HG03442 (cell line): ENCODE data around the gene IFT172.
"Not testable (repeated sequence)": the region's sequence is repeated elsewhere in the genome, so short reads cannot be mapped to it uniquely, and the experiment has no call there.

Source experiments
- ATAC-seq: cut with Tn5 transposase; IDR thresholded peaks from one replicate; pipeline ENCODE4 v1.9.1; 2021; ENCODE audit warnings: mild to moderate bottlenecking, moderate library complexity; ENCODE audit not compliant: unreplicated experiment

The IFT172 gene

DNA sequence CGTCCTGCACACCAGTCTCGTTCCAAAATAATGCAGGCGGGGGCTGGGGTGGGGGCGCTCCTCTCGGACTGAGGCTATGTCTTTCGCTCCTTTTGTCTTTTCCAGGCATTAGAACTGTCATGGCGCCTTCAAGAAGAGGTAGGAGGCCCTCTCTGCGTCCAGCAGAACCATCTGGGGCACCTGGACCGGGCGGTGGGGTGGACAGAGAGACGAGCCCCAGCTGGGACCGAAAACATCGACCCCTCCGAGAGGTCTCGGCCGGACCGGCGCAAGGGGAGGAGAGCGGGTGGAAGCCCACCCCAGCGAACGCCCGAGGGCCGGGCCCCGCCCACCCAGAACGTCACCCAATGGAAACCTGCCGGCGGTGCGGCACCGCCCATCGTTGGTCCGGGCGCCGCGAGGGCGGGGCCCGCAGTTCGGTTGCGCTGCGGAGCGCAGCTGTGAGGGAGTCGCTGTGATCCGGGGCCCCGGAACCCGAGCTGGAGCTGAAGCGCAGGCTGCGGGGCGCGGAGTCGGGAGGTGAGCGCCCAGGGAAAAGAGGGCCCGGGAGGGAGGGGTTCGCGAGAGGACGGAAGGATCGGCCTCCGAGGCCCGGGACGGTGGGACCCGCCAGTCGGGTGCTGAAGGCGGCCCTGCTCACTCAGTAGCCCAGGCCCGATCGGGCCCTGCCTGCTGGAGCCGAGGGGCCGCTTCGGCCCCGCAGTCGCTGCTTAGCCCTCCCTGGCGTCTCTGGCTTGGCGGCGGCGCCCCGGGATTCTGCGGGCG is 61.1 kb downstream of the IFT172 start, which contains the start of gene NRBP1:
TSS of gene NRBP1 (plus strand) at position 419 of the 765 bp plus-strand sequence. CDS start 4,643 bp downstream, outside the sequence.
- ATAC-seq = peak; percentile 80

DNA sequence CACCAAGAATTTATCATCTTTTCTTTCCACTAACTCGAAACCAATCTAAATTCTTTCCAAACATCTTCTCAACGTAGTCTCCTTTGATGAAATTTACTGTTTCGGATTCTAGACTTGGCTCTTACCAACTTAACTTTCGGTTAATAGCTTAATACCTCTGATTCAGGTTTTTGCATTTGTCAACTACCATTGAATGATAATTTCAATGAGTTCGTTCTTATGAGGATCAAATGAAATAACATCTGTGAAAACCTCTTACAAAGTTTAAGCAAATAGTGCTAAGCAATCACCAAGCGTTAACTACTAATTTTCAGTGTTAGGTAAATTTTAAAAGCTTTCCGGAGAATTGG is 61.7 kb downstream of the IFT172 start:
- no peak for ATAC-seq

DNA sequence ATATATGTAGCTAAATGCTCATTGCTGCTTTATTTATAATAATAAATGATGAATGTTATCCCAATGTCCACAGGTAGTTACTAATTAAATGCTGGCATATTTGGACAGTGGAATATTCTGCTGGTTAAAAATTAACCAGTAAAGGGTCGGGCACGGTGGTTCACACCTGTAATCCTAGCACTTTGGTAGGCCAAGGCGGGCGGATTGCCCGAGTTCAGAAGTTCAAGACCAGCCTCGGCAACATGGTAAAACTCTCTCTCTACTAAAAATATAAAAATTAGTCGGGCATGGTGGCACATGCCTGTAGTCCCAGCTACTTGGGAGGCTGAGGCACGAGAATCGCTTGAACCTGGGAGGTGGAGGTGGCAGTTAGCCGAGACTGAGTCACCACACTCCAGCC is 64.5 kb downstream of the IFT172 start:
- not testable (repeated sequence) for ATAC-seq

DNA sequence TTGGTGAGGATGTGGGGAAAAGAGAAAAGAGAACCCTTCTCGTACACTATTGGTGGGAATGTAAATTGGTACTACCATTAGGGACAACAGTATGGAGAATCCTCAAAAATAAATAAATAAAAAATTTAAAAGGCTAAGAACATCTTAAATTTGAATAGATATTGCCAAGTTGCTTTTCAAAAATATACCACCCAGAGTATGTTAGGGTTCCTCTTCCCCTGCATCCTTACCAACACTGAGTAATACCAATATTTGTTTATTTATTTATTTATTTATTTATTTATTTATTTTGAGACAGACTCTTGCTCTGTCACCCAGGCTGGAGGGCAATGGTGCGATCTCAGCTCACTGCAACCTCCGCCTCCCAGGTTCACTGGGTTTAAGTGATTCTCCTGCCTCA is 66.6 kb downstream of the IFT172 start:
- ATAC-seq = no peak

DNA sequence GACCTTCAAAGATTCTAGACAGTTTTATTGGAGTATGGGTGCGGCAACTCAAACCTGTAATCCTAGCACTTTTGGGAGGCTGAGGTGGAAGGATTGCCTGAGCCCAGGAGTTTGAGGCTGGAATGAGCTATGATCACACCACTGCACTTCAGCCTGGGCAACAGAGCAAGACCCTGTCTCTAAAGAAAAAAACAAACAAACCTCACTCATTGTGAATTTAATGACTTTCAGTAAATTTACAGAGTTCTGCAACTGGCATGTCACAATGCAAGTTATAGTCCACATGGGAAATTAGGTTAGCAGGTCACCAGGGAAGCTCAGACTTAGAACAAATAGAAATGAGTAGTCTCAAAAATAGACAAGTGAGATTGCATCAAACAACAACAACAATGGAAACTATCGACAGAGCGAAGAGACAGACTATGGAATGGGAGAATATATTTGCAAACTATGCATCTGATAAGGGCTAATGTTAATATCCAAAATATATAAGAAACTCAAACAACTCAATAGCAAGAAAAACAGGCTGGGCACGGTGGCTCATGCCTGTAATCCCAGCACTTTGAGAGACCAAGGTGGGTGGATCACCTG is 67.8 kb downstream of the IFT172 start:
- no peak for ATAC-seq

DNA sequence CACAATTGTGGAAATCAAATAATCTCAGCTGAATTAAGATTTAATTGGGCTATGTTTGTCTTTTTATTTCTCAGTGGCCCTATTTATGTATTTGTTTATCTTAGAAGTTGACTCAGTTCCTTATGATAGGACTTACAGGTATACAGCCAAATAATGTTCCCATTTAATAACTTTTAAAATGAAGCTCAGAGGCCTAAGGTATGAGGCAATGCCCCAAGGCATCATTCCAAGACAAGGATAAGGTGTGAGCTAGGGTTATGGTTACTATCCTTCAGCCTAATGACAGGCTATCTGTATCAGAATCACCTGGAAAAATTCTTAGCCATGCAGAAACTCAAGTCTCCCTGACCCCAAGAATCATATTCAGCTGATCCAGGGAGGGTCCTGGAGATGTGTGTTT is 68.5 kb downstream of the IFT172 start:
- ATAC-seq = no peak

DNA sequence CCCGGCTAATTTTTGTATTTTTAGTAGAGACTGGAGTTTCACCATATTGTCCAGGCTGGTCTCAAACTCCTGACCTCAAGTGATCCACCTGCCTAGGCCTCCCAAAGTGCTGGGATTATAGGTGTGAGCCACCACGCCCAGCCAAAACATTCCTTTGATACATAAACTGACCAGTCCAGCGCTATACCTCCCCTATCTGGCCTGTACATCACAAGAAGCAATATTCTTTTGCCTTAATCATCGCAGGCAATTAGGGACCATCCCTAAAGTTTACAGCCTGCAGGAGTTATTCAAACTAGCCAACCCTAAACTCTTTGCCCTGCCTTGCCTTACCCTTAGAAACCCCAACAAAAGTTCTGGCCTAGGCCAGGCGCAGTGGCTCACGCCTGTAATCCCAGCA is 73.4 kb downstream of the IFT172 start:
- no peak for ATAC-seq

DNA sequence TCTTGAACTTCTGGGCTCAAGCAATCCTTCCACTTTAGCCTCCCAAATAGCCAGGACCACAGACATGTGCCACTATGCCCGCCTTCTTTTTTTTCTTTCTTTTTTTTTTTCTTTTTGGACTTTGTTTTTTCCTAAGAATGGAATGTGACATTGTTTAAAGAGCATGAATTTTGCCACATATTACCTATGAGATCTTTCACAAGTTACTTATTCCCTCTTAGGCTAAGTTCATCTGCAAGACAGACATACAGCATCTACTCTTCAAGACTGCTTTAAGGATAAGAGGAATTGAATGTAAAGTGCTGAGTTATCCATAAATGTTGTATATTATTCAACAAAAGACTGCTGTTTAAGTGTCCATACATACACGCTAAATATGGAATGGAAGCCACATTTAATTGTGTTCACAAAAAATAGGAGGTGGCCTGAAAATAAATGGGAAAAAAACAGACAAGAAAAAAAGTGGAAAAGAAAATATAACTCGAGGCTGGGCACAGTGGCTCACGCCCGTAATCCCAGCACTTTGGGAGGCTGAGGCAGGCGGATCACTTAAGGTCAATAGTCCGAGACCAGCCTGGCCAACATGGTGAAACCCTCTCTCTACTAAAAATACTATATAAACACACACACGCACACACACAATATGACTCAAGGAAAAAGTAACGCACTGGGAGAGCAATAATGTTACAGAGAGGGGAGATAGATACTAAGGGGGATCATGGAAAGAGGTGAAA is 77.0 kb downstream of the IFT172 start:
- no peak for ATAC-seq

DNA sequence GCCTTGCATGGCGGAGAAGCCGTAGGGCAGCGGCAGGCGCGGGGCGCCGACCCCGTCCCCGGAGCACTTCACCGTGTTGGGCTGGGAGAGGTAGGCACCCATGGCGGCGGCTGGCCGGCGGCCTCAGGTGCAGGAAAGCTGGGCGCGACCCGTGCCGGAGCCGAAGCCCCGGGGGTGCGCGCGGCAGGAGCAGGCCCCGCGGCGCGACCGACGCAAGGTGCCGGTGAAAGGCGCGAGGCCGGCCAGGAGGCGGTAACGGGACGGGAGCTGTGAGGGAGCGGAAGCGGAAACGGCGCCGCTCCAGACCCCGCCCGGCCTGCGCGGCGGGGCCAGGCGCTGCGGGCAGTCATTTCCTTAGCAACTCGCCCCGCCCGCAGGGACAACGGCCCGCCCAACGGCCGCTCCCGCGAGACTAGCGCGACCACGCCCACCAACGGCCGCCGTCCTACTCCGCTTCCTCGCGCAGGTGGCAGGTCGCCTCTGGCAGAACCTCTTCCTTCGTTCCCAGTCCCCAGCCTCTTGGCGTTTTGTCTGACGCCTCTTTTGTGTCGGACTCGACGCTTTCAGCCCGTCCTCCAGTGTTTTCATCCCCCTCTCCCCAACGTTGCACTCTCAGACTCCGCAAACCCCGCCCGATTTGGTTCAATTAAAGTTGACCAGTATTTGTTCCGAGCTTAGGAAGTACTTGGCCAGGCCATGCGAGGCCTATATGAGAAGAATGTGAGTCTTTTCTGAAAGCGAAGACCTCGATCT is 80.0 kb downstream of the IFT172 start, which contains the start of gene PPM1G:
TSS of gene PPM1G (minus strand) at position 271 of the 753 bp plus-strand sequence. CDS start at position 102, 169 bp downstream.
- peak; percentile 89 for ATAC-seq

DNA sequence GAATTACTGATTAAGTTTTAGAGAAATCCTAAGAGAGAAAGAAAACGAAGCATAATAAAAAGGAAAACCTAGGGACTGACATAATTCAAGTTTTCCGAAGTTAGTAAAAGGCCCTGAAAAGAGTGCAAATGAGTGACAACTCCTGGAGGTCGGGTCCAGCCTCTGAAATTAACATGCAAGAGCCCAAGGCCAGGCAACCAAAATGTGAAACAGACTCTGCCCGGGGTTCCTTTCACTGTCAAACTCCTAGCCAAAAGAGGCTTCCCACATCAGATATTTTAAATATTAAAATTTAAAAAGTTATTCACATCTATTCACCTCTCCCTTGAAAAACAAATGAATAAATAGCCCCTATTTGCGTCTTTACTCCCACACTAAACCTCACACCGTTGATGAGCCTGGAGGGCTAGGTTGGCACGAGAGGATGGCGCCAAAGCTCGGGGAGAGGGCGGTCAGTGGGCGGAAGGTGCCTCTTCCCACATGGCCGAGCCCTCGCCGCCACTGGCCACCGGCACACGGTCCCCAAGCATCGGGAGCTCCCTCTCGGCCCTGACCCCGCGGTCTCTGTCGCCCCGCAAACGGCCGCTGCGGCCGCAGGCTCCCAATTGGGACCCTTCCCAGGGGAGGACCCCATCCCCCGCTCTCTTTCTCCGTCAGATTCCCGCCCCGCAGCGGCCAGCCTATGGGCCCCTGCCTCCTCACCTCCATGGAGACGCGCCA is 80.8 kb downstream of the IFT172 start:
- ATAC-seq = peak; percentile 29

DNA sequence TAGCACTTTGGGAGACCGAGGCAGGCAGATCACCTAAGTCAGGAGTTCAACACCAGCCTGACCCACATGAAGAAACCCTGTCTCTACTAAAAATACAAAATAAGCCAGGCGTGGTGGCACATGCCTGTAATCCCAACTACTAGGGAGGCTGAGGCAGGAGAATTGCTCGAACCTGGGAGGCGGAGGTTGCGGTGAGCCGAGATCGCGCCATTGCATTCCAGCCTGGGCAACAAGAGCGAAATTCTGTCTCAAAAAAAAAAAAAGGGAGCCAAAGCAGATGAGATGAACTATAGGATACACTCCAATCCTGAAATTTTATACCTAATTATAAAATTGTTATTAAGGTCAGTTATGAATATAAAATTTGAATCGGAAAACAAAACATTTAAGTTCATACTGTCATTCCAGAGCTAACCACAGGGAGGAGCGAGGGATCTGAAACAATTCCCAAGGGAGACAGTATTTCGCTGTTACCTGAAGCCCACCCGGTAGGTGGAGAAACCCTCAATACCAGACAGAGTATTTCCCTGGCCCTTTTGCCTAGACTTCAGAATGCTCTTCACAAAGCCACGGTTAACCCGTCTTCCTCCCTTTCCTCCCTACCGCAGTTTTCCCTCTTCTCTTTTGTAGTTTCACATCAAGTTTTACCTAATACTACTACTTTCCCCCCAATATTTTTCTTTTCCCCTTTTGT is 81.6 kb downstream of the IFT172 start:
- no peak for ATAC-seq

DNA sequence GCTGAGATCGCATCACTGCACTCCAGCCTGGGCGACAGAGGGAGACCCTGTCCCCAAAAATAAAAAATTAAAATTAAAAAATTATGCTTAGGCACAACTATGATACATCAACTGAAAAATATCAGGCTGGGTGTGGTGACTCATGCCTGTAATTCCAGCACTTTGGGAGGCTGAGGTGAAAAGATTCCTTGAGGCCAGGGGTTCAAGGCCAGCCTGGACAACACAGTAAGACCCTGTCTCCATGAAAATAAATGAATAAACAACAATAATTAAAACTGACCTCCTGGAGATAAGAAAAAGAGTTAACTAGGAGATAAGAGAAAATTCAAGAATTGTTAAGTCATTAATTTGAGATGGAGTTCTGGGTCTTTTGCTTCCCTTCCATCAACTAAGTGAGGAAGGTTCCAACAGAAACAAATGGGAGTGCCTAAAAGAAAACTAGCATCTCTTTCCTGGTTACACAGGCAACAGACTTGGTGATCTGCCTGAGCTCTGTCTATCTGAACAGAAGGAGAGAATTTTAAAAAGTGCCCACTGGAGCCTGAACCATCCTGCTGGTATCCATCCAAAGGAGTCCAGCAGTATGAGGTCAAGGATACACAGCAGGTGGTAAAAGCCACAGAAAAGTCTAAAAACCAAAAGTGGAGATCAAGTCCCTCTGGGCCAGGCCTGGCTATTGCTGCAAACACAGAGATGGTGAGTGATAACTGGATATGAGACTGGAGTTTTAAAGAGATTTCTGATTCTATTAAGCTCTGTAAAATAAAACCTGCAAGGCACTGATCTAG is 89.0 kb downstream of the IFT172 start:
- no peak for ATAC-seq

DNA sequence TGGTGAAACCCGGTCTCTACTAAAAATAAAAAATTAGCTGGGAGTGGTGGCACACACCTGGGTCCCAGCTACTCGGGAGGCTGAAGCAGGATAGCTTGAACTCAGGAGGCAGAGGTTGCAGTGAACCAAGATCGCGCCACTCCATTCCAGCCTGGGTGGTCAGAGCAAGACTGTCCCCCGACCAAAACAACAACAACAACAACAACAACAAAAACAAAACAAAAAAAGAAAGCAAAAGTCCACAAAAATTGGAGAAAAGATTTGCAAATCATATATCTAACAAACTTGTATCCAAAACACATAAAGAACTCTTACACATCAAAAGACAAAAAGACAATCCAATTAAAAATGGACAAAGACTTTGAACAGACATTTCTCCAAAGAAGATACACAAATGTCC is 90.6 kb downstream of the IFT172 start:
- no peak for ATAC-seq
